ENCODE results near the gene MAJIN.
"Not testable (repeated sequence)": the region's sequence is repeated elsewhere in the genome, so short reads cannot be mapped to it uniquely, and the experiment has no call there.

MAJIN gene

GRCh38 chr11:64990222-64990923, 18.5 kb upstream of the MAJIN start:
- no peak overlapping the region for H3K9ac ChIP-seq (ENCODE audit: low read length)
- no peak overlapping the region for H3K18ac ChIP-seq (ENCODE audit: low read length)

GRCh38 chr11:64989416-64989815, 17.5 kb upstream of the MAJIN start:
- Histone ChIP-seq H2BK120ac (ENCODE audit: insufficient read depth, low read length, poor library complexity) (no peak overlapping the region), H3K18ac (ENCODE audit: low read length) (no peak overlapping the region), H3K14ac (ENCODE audit: low read length) (no peak overlapping the region), H3K4me3 (ENCODE audit: low read depth, low read length) (no peak overlapping the region), H3K4ac (ENCODE audit: low read depth, low read length) (no peak overlapping the region), H3K27me3 (ENCODE audit: insufficient read depth, low read length) (no peaks in the 10 kb centered on the region), H4K8ac (ENCODE audit: low read depth, low read length) (no peak overlapping the region), H3K4me1 (ENCODE audit: control insufficient read depth in 1 of 2, insufficient read depth in 2 of 2, low read length in 2 of 2) (no peaks in the 10 kb centered on the region), H2BK12ac (ENCODE audit: low read length) (no peak overlapping the region), H3K23ac (ENCODE audit: low read length) (no peak overlapping the region), H3K79me2 (ENCODE audit: control insufficient read depth, insufficient read depth, low read length, poor library complexity) (no peaks in the 10 kb centered on the region), H3K27ac (ENCODE audit: low read depth, low read length) (no peak overlapping the region), H2AFZ (ENCODE audit: insufficient read depth, low read length, poor library complexity) (no peak overlapping the region), H4K91ac (ENCODE audit: low read depth, low read length) (no peak overlapping the region), H3K36me3 (ENCODE audit: control insufficient read depth in 1 of 2, insufficient read depth in 2 of 2, low read length in 2 of 2) (no peaks in the 10 kb centered on the region), H3K4me2 (ENCODE audit: low read length) (no peak overlapping the region), H3K9ac (ENCODE audit: low read length) (no peak overlapping the region), H2BK5ac (ENCODE audit: low read depth, low read length, poor library complexity) (no peak overlapping the region), H3K79me1 (ENCODE audit: low read length) (no peaks in the 10 kb centered on the region), H3K9me3 (ENCODE audit: insufficient read depth, low read depth, low read length) (no peaks in the 10 kb centered on the region), H4K12ac (ENCODE audit: low read depth, low read length) (no peak overlapping the region), H2AK5ac (ENCODE audit: low read length) (no peak overlapping the region)
- no CpG with 5 or more reads among the region's 13 CpGs for WGBS (ENCODE audit: extremely low coverage, insufficient coverage, insufficient read length)
- no peak for DNase-seq

More at GRCh38 chr11:64990222-64990923, 18.5 kb upstream of the MAJIN start:
- H4K8ac ChIP-seq (ENCODE audit: low read depth, low read length), result no peak overlapping the region
- H2AFZ ChIP-seq (ENCODE audit: insufficient read depth, low read length, poor library complexity), result no peak overlapping the region
- H3K27ac ChIP-seq (ENCODE audit: low read depth, low read length), result no peak overlapping the region
- no peak overlapping the region for H3K4me2 ChIP-seq (ENCODE audit: low read length)
- DNase-seq, result no peak
- no CpG with 5 or more reads among the region's 15 CpGs for WGBS (ENCODE audit: extremely low coverage, insufficient coverage, insufficient read length)
- no peaks in the 10 kb centered on the region for H3K79me1 ChIP-seq (ENCODE audit: low read length)
- no peak overlapping the region for H3K4me3 ChIP-seq (ENCODE audit: low read depth, low read length)
- no peak overlapping the region for H2BK12ac ChIP-seq (ENCODE audit: low read length)
- no peak overlapping the region for H2BK5ac ChIP-seq (ENCODE audit: low read depth, low read length, poor library complexity)
- no peak overlapping the region for H3K14ac ChIP-seq (ENCODE audit: low read length)
- no peak overlapping the region for H4K12ac ChIP-seq (ENCODE audit: low read depth, low read length)
- H3K4ac ChIP-seq (ENCODE audit: low read depth, low read length), result no peak overlapping the region
- no peaks in the 10 kb centered on the region for H3K4me1 ChIP-seq (ENCODE audit: control insufficient read depth in 1 of 2, insufficient read depth in 2 of 2, low read length in 2 of 2)
- no peak overlapping the region for H4K91ac ChIP-seq (ENCODE audit: low read depth, low read length)
- no peak overlapping the region for H2BK120ac ChIP-seq (ENCODE audit: insufficient read depth, low read length, poor library complexity)
- no peak overlapping the region for H3K23ac ChIP-seq (ENCODE audit: low read length)
- H2AK5ac ChIP-seq (ENCODE audit: low read length), result no peak overlapping the region
- H3K79me2 ChIP-seq (ENCODE audit: control insufficient read depth, insufficient read depth, low read length, poor library complexity), result no peaks in the 10 kb centered on the region
- no peaks in the 10 kb centered on the region for H3K27me3 ChIP-seq (ENCODE audit: insufficient read depth, low read length)
- H3K36me3 ChIP-seq (ENCODE audit: control insufficient read depth in 1 of 2, insufficient read depth in 2 of 2, low read length in 2 of 2), result no peaks in the 10 kb centered on the region
- no peaks in the 10 kb centered on the region for H3K9me3 ChIP-seq (ENCODE audit: insufficient read depth, low read depth, low read length)

- no peak overlapping the region for H3K27ac ChIP-seq (ENCODE audit: low read depth, low read length)
- H3K4me1 ChIP-seq (ENCODE audit: control insufficient read depth in 1 of 2, insufficient read depth in 2 of 2, low read length in 2 of 2), result no peaks in the 10 kb centered on the region
- WGBS (ENCODE audit: extremely low coverage, insufficient coverage, insufficient read length), result no CpG with 5 or more reads among the region's 6 CpGs
- H3K4me3 ChIP-seq (ENCODE audit: low read depth, low read length), result no peak overlapping the region
- no peaks in the 10 kb centered on the region for H3K79me1 ChIP-seq (ENCODE audit: low read length)
- H3K14ac ChIP-seq (ENCODE audit: low read length), result no peak overlapping the region
- H3K27me3 ChIP-seq (ENCODE audit: insufficient read depth, low read length), result no peaks in the 10 kb centered on the region
- no peak overlapping the region for H2BK5ac ChIP-seq (ENCODE audit: low read depth, low read length, poor library complexity)
- no peaks in the 10 kb centered on the region for H3K9me3 ChIP-seq (ENCODE audit: insufficient read depth, low read depth, low read length)
- no peak overlapping the region for H3K4ac ChIP-seq (ENCODE audit: low read depth, low read length)
- H2AK5ac ChIP-seq (ENCODE audit: low read length), result no peak overlapping the region
- H2AFZ ChIP-seq (ENCODE audit: insufficient read depth, low read length, poor library complexity), result no peak overlapping the region
- H3K9ac ChIP-seq (ENCODE audit: low read length), result no peak overlapping the region
- no peaks in the 10 kb centered on the region for H3K79me2 ChIP-seq (ENCODE audit: control insufficient read depth, insufficient read depth, low read length, poor library complexity)
- no peak overlapping the region for H3K4me2 ChIP-seq (ENCODE audit: low read length)
- no peak overlapping the region for H2BK120ac ChIP-seq (ENCODE audit: insufficient read depth, low read length, poor library complexity)
- H4K12ac ChIP-seq (ENCODE audit: low read depth, low read length), result no peak overlapping the region
- H3K23ac ChIP-seq (ENCODE audit: low read length), result no peak overlapping the region
- no peak overlapping the region for H4K8ac ChIP-seq (ENCODE audit: low read depth, low read length)
- H3K36me3 ChIP-seq (ENCODE audit: control insufficient read depth in 1 of 2, insufficient read depth in 2 of 2, low read length in 2 of 2), result no peaks in the 10 kb centered on the region
- no peak overlapping the region for H3K18ac ChIP-seq (ENCODE audit: low read length)
- H2BK12ac ChIP-seq (ENCODE audit: low read length), result no peak overlapping the region
- no peak for DNase-seq
- H4K91ac ChIP-seq (ENCODE audit: low read depth, low read length), result no peak overlapping the region
Observed at GRCh38 chr11:64987998-64988854, 16.3 kb upstream of the MAJIN start.

- H3K4ac ChIP-seq (ENCODE audit: low read depth, low read length); H3K79me2 ChIP-seq (ENCODE audit: control insufficient read depth, insufficient read depth, low read length, poor library complexity): not testable (repeated sequence)
Observed at GRCh38 chr11:64983339-64983738, 11.4 kb upstream of the MAJIN start.

More at GRCh38 chr11:64983339-64983738, 11.4 kb upstream of the MAJIN start:
- not testable (repeated sequence) for H3K9ac ChIP-seq (ENCODE audit: low read length); H3K27me3 ChIP-seq (ENCODE audit: insufficient read depth, low read length); DNase-seq; H3K27ac ChIP-seq (ENCODE audit: low read depth, low read length); H3K18ac ChIP-seq (ENCODE audit: low read length); H3K9me3 ChIP-seq (ENCODE audit: insufficient read depth, low read depth, low read length); H3K36me3 ChIP-seq (ENCODE audit: control insufficient read depth in 1 of 2, insufficient read depth in 2 of 2, low read length in 2 of 2); H2AFZ ChIP-seq (ENCODE audit: insufficient read depth, low read length, poor library complexity); H2BK12ac ChIP-seq (ENCODE audit: low read length); H3K23ac ChIP-seq (ENCODE audit: low read length); H4K91ac ChIP-seq (ENCODE audit: low read depth, low read length); H4K12ac ChIP-seq (ENCODE audit: low read depth, low read length); H2BK5ac ChIP-seq (ENCODE audit: low read depth, low read length, poor library complexity); H3K4me2 ChIP-seq (ENCODE audit: low read length); H3K4me1 ChIP-seq (ENCODE audit: control insufficient read depth in 1 of 2, insufficient read depth in 2 of 2, low read length in 2 of 2); H2BK120ac ChIP-seq (ENCODE audit: insufficient read depth, low read length, poor library complexity); H3K4me3 ChIP-seq (ENCODE audit: low read depth, low read length); H3K79me1 ChIP-seq (ENCODE audit: low read length); H3K14ac ChIP-seq (ENCODE audit: low read length); H2AK5ac ChIP-seq (ENCODE audit: low read length); H4K8ac ChIP-seq (ENCODE audit: low read depth, low read length)
- WGBS (ENCODE audit: extremely low coverage, insufficient coverage, insufficient read length), result no CpG with 5 or more reads among the region's 5 CpGs

Data from trophoblast cell (in vitro differentiated cells and primary cell).